Ishikawa (cell line): Measurements from ENCODE around the gene MED26.

Source experiments
- CEBPB ChIP-seq: IDR thresholded peaks from 2 replicates; pipeline ENCODE4 v1.6.1; 2012
- CREB1 ChIP-seq: IDR thresholded peaks from 2 replicates; pipeline ENCODE4 v1.6.1; 2012; ENCODE audit warnings: low read depth
- EGR1 ChIP-seq: IDR thresholded peaks from 2 replicates; pipeline ENCODE4 v1.6.1; 2012
- EP300 ChIP-seq: IDR thresholded peaks from 2 replicates; pipeline ENCODE4 v1.6.1; 2012; ENCODE audit warnings: borderline replicate concordance
- FOXM1 ChIP-seq: IDR thresholded peaks from 2 replicates; pipeline ENCODE4 v1.6.1; 2012; ENCODE audit warnings: low read depth, borderline replicate concordance
- NFIC ChIP-seq: IDR thresholded peaks from 2 replicates; pipeline ENCODE4 v1.6.1; 2012
- RAD21 ChIP-seq: IDR thresholded peaks from 2 replicates; pipeline ENCODE4 v1.6.1; 2012; ENCODE audit warnings: low read depth
- TAF1 ChIP-seq: IDR thresholded peaks from 2 replicates; pipeline ENCODE4 v1.6.1; 2012; ENCODE audit warnings: low read depth, mild to moderate bottlenecking
- TEAD4 ChIP-seq: IDR thresholded peaks from 2 replicates; pipeline ENCODE4 v1.6.1; 2012
- YY1 ChIP-seq: IDR thresholded peaks from 2 replicates; pipeline ENCODE4 v1.6.1; 2012; ENCODE audit warnings: low read depth
- ZBTB7A ChIP-seq: IDR thresholded peaks from 2 replicates; pipeline ENCODE4 v1.6.1; 2012; ENCODE audit warnings: low read depth
- TF ChIP-seq, protein P1 (sequence below): IDR thresholded peaks from 2 replicates; pipeline ENCODE4 v1.6.1; 2012
- TF ChIP-seq, protein P2 (sequence below): IDR thresholded peaks from 2 replicates; pipeline ENCODE4 v1.6.1; 2012
- TF ChIP-seq, protein P3 (sequence below): IDR thresholded peaks from 2 replicates; pipeline ENCODE4 v1.6.1; 2012; ENCODE audit warnings: low read depth, mild to moderate bottlenecking

- TF ChIP-seq ZBTB7A (no peak), EGR1 (no peak), EP300 (no peak), CEBPB (no peak), RAD21 (no peak), TEAD4 (no peak), NFIC (no peak), TAF1 (no peak), FOXM1 (no peak), CREB1 (no peak), YY1 (no peak)
- TF ChIP-seq, protein P1, sequence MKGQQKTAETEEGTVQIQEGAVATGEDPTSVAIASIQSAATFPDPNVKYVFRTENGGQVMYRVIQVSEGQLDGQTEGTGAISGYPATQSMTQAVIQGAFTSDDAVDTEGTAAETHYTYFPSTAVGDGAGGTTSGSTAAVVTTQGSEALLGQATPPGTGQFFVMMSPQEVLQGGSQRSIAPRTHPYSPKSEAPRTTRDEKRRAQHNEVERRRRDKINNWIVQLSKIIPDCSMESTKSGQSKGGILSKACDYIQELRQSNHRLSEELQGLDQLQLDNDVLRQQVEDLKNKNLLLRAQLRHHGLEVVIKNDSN = no peak
- TF ChIP-seq, protein P2, sequence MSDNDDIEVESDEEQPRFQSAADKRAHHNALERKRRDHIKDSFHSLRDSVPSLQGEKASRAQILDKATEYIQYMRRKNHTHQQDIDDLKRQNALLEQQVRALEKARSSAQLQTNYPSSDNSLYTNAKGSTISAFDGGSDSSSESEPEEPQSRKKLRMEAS = no peak
- TF ChIP-seq, protein P3, sequence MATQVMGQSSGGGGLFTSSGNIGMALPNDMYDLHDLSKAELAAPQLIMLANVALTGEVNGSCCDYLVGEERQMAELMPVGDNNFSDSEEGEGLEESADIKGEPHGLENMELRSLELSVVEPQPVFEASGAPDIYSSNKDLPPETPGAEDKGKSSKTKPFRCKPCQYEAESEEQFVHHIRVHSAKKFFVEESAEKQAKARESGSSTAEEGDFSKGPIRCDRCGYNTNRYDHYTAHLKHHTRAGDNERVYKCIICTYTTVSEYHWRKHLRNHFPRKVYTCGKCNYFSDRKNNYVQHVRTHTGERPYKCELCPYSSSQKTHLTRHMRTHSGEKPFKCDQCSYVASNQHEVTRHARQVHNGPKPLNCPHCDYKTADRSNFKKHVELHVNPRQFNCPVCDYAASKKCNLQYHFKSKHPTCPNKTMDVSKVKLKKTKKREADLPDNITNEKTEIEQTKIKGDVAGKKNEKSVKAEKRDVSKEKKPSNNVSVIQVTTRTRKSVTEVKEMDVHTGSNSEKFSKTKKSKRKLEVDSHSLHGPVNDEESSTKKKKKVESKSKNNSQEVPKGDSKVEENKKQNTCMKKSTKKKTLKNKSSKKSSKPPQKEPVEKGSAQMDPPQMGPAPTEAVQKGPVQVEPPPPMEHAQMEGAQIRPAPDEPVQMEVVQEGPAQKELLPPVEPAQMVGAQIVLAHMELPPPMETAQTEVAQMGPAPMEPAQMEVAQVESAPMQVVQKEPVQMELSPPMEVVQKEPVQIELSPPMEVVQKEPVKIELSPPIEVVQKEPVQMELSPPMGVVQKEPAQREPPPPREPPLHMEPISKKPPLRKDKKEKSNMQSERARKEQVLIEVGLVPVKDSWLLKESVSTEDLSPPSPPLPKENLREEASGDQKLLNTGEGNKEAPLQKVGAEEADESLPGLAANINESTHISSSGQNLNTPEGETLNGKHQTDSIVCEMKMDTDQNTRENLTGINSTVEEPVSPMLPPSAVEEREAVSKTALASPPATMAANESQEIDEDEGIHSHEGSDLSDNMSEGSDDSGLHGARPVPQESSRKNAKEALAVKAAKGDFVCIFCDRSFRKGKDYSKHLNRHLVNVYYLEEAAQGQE = no peak
Observed at GRCh38 chr19:16652854-16653253, 24.9 kb upstream of the MED26 start.
